Subcutaneous abdominal adipose tissue (tissue), 5 donors: ENCODE measurements around the gene HM13.

Experiments used
- H3K27ac ChIP-seq: one replicate; pipeline ENCODE4 v1.7.0; 2013; ENCODE audit warnings: low read depth, mild to moderate bottlenecking, inconsistent platforms, low read length, moderate library complexity
- H3K27me3 ChIP-seq, 5 donors: one replicate each; pipeline ENCODE4 v1.7.0; 2013; ENCODE audit warnings: low read length in 5 of 5, inconsistent platforms in 1 of 5; ENCODE audit not compliant: control insufficient read depth in 5 of 5, insufficient read depth in 4 of 5
- H3K36me3 ChIP-seq, 5 donors: one replicate each; pipeline ENCODE4 v1.7.0; 2013; ENCODE audit warnings: low read length in 5 of 5; ENCODE audit not compliant: control insufficient read depth in 5 of 5, insufficient read depth in 5 of 5
- H3K4me1 ChIP-seq, 5 donors: one replicate each; pipeline ENCODE4 v1.7.0; 2013; ENCODE audit warnings: low read length in 5 of 5, mild to moderate bottlenecking in 3 of 5, moderate library complexity in 1 of 5; ENCODE audit not compliant: control insufficient read depth in 5 of 5, insufficient read depth in 5 of 5
- H3K4me3 ChIP-seq, 5 donors: one replicate each; pipeline ENCODE4 v1.7.0; 2013; ENCODE audit warnings: low read length in 5 of 5, low read depth in 1 of 5
- H3K9ac ChIP-seq, 5 donors: one replicate each; pipeline ENCODE4 v1.7.0; 2013; ENCODE audit warnings: low read length in 5 of 5, mild to moderate bottlenecking in 4 of 5, moderate library complexity in 3 of 5
- H3K9me3 ChIP-seq, 5 donors: one replicate each; pipeline ENCODE4 v1.7.0; 2013; ENCODE audit warnings: low read length in 5 of 5; ENCODE audit not compliant: control insufficient read depth in 5 of 5
- donor health status: healthy.
- donor health status: healthy.
- donor health status: healthy.
- donor health status: healthy.
- donor health status: healthy.

HM13 gene

GRCh38 chr20:31565699-31566318 lies 51.6 kb downstream of the HM13 start:
- H3K9ac ChIP-seq = no peak overlapping the region
- peaks cover 0 to 29% (median 21%) of the 10 kb centered on the region in 5 donors for H3K4me1 ChIP-seq
- no peak overlapping the region for H3K4me3 ChIP-seq
- no peak overlapping the region for H3K27ac ChIP-seq
- H3K27me3 ChIP-seq = no peaks in the 10 kb centered on the region
- peaks cover 0 to 85% (median 51%) of the 10 kb centered on the region in 5 donors for H3K36me3 ChIP-seq
- no peaks in the 10 kb centered on the region for H3K9me3 ChIP-seq

DNA sequence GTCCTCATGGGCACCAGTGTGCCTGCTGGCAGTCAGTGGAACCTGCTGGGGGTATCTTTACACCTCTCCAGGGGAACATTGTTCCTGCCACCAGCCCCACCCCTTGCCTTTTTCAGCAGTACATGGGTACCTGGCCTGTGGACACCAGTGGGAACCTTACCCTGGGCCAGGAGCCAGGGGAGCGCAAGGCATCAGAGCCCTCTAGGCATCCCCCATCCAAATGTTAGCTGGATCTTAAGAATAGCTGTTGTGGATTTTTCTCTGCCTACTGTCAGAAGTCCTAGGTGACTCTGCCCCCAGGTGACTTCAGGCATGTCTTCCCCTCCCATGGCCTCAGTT lies 52.0 kb downstream of the HM13 start:
- peaks cover 0 to 82% (median 49%) of the 10 kb centered on the region in 5 donors for H3K36me3 ChIP-seq
- peaks cover 2 to 34% (median 24%) of the 10 kb centered on the region in 5 donors for H3K4me1 ChIP-seq
- H3K27me3 ChIP-seq = no peaks in the 10 kb centered on the region
- H3K9me3 ChIP-seq = no peaks in the 10 kb centered on the region
- no peak overlapping the region for H3K27ac ChIP-seq
- H3K9ac ChIP-seq = no peak overlapping the region
- no peak overlapping the region for H3K4me3 ChIP-seq

DNA sequence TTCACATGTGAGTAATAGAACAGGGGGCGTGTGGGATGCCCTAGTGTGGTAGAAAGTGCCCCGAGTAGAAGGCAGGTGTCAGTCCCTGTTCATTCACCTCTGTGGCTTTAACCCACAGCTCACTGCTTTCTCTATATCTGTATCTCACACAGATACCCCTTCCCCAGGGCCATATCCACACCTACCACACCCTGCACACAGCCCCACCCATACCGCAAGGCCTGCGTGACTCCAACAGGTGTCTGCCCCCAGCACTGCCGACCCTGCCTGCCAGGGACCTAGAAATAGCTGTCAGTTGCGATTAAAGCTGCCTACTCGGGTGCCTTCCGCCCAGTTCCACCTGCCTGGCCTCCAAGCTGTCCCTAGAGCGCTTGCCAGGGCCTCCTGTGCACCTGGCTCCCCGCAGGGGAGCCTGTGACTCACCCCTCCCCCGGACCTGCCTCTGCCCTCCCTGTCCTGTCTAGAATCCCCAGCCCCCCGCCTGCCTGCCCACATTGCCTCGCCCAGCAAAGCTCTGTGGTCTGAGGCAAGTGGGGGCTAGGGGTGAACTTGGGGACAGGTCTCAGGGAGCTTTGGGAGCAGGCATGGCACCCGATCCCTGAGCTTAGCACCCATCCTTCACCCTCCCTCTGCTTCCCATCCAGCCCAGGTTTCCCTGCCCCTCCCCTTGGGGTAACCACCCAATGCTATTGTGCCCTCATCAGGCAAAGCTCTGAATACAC lies 52.6 kb downstream of the HM13 start:
- Histone ChIP-seq H3K9ac (no peak overlapping the region), H3K9me3 (no peaks in the 10 kb centered on the region), H3K27ac (no peak overlapping the region), H3K4me1 (peaks cover 2 to 36% (median 24%) of the 10 kb centered on the region in 5 donors), H3K4me3 (no peak overlapping the region), H3K36me3 (peaks cover 0 to 77% (median 43%) of the 10 kb centered on the region in 5 donors), H3K27me3 (no peaks in the 10 kb centered on the region)

DNA sequence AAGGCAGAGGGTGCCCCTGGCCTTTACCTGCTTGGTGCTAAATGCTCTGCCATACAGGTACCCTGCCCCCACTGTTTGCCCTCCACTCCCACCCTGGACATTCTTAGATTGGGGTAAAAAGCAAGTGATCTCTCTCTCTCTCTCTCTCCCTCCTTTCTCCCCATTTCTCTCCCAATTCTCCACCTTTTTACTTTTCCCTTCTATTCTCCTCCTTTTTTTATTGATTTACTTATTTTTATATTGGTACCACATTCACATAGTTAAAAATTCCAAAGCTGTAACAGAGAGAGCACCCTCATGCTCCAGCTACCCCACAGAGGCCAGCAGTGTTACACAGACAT lies 53.1 kb downstream of the HM13 start:
- H3K36me3 ChIP-seq = peaks cover 0 to 71% (median 38%) of the 10 kb centered on the region in 5 donors
- no peaks in the 10 kb centered on the region for H3K9me3 ChIP-seq
- no peak overlapping the region for H3K4me3 ChIP-seq
- H3K4me1 ChIP-seq = peaks cover 6 to 40% (median 29%) of the 10 kb centered on the region in 5 donors
- H3K27me3 ChIP-seq = no peaks in the 10 kb centered on the region
- no peak overlapping the region for H3K9ac ChIP-seq
- H3K27ac ChIP-seq = no peak overlapping the region

DNA sequence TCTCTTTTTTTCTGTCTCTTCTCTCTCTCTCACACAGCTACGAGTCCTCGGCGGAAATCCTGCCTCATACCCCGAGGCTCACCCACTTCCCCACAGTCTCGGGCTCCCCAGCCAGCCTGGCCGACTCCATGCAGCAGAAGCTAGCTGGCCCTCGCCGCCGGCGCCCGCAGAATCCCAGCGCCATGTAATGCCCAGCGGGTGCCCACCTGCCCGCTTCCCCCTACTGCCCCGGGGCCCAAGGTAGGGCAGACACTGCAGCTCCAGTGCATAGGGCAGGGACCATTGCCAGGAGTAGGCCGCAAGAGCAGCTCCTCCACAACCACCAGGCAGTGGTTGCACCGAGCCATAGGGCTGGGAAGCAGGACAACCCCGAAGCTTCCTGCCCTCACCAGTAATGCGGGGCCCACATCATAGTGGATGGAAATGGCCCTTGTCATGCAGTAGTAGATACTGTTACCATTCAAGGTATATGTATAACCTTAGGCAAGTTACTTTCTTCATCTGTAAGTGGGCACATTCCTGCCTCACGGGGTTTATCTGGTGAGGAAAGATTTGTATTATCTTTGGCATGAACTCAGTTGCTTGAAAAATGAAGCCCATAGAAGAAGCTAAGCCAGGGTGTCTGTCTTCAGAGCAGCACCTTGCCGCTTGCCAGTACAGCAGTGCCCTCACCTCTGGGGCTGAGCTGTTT lies 53.9 kb downstream of the HM13 start:
- no peak overlapping the region for H3K9ac ChIP-seq
- peaks cover 0 to 64% (median 33%) of the 10 kb centered on the region in 5 donors for H3K36me3 ChIP-seq
- H3K27ac ChIP-seq = no peak overlapping the region

DNA sequence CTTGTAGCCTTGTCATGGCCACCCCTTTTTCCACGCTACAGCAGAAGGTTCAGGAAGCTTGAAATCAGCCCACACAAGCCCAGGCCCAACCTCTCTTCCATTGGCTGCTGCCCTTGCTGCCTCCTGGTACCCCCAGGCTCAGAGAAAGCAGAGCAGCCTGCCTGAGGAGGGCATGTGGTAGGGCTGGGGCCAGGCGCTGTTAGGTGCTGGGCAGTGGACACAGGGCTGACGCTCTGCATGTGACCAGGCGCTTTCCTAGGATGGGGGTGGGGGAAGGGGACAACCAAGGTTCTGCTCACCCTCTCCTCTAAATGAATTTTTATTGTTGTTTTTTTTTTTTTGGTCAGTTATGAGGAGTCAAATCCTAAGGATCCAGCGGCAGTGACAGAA lies 54.5 kb downstream of the HM13 start:
- no peaks in the 10 kb centered on the region for H3K9me3 ChIP-seq
- no peak overlapping the region for H3K9ac ChIP-seq
- H3K27me3 ChIP-seq = no peaks in the 10 kb centered on the region
- H3K36me3 ChIP-seq = peaks cover 0 to 59% (median 33%) of the 10 kb centered on the region in 5 donors
- no peak overlapping the region for H3K4me3 ChIP-seq
- H3K4me1 ChIP-seq = peaks cover 8 to 44% (median 38%) of the 10 kb centered on the region in 5 donors
- peak overlapping the region; percentile 98 for H3K27ac ChIP-seq

More for the DNA sequence above, 53.9 kb downstream of the HM13 start:
- no peak overlapping the region for H3K4me3 ChIP-seq
- no peaks in the 10 kb centered on the region for H3K27me3 ChIP-seq
- peaks cover 8 to 38% (median 32%) of the 10 kb centered on the region in 5 donors for H3K4me1 ChIP-seq
- H3K9me3 ChIP-seq = no peaks in the 10 kb centered on the region

DNA sequence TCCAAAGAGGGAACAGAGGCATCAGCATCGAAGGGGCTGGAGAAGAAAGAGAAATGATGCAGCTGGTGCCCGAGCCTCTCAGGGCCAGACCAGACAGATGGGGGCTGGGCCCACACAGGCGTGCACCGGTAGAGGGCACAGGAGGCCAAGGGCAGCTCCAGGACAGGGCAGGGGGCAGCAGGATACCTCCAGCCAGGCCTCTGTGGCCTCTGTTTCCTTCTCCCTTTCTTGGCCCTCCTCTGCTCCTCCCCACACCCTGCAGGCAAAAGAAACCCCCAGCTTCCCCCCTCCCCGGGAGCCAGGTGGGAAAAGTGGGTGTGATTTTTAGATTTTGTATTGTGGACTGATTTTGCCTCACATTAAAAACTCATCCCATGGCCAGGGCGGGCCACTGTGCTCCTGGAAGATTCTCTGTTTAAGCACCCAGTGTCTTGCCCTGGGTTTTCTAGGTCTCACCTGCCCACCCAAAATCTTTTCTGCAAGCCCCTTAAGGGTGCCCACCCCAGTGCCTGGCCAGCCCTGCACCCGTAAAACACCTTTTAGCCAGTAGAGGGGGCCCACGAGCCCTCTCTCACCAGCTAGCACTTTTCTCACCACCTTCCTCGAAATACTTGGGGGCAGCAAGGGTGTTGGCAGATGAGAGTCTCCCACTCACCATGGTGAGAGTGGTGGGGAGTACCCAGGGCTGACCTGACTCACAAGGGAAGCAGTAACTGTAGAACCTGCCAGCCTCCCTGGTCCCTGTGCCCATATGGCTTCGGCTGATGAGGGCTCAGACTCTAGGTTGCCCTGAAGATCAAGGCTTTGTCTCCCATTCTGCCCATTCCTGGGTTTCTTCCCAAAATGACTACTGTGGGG lies 55.1 kb downstream of the HM13 start:
- H3K9ac ChIP-seq = peak overlapping the region in 3 of 5 donors; percentile 11 to 38 (median 23)
- H3K36me3 ChIP-seq = peaks cover 0 to 52% (median 27%) of the 10 kb centered on the region in 5 donors
- no peak overlapping the region for H3K4me3 ChIP-seq
- H3K4me1 ChIP-seq = peaks cover 8 to 49% (median 41%) of the 10 kb centered on the region in 5 donors
- no peaks in the 10 kb centered on the region for H3K27me3 ChIP-seq
- no peaks in the 10 kb centered on the region for H3K9me3 ChIP-seq
- H3K27ac ChIP-seq = peak overlapping the region; percentile 98

DNA sequence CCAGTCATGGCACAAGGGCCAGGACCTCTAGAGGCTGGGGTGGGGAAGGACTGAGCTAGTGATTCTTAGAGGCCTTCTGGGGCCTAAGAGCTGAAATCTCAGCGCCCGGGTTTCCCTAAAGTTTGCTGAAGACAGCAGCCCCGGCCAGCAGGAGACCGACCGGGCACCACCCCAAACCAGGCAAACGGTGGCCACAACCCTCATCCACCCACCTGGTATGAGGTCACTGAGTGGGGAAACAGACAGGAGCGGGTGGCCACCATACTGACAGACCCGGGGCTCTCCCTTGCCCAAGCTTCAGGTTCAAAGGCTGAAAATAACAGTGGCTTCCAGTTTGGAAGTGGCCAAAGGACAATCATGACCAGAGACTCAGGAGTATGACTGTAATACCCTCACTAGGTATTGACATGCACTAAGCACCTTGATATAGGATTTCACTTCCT lies 55.8 kb downstream of the HM13 start:
- H3K9me3 ChIP-seq = no peaks in the 10 kb centered on the region
- peaks cover 8 to 49% (median 41%) of the 10 kb centered on the region in 5 donors for H3K4me1 ChIP-seq
- peak overlapping the region; percentile 98 for H3K27ac ChIP-seq
- no peaks in the 10 kb centered on the region for H3K27me3 ChIP-seq
- peaks cover 0 to 50% (median 25%) of the 10 kb centered on the region in 5 donors for H3K36me3 ChIP-seq
- H3K4me3 ChIP-seq = no peak overlapping the region
- H3K9ac ChIP-seq = peak overlapping the region in 3 of 5 donors; percentile 11 to 38 (median 23)

GRCh38 chr20:31570735-31571617 lies 56.7 kb downstream of the HM13 start:
- Histone ChIP-seq H3K4me1 (peaks cover 8 to 49% (median 41%) of the 10 kb centered on the region in 5 donors), H3K9ac (peak overlapping the region in 2 of 5 donors; percentile 27 to 32), H3K27ac (peak overlapping the region; percentile 98)

More at GRCh38 chr20:31570735-31571617, 56.7 kb downstream of the HM13 start:
- H3K27me3 ChIP-seq = no peaks in the 10 kb centered on the region
- H3K4me3 ChIP-seq = no peak overlapping the region
- peaks cover 0 to 42% (median 19%) of the 10 kb centered on the region in 5 donors for H3K36me3 ChIP-seq
- no peaks in the 10 kb centered on the region for H3K9me3 ChIP-seq
